HL-60/S4 (cell line): ENCODE results near the gene OR2H2.

Experiments
- in situ Hi-C: fragments of 300-500 bp; cut with MboI; formaldehyde crosslinking; loops from 2 replicates; pipeline ENCODE4 v1.14.3; 2022; ENCODE audit warnings: low sequenced_read_pairs

Gene OR2H2

GRCh38 chr6:29590218-29590808, 5.4 kb downstream of the OR2H2 start:
- in situ Hi-C loops: loop anchor here (25.0 kb wide), 2 partner anchors 553 to 903 kb away; partner anchors contain the start of gene OR2W1

- in situ Hi-C loops: loop anchor here (25.0 kb wide), 2 partner anchors 554 to 904 kb away; partner anchors contain the start of gene OR2W1
Observed at GRCh38 chr6:29591677-29592076, 6.8 kb downstream of the OR2H2 start.

- in situ Hi-C loops: loop anchor here (25.0 kb wide), 2 partner anchors 556 to 906 kb away; partner anchors contain the start of gene OR2W1
Observed at GRCh38 chr6:29593199-29593855, 8.4 kb downstream of the OR2H2 start.

- in situ Hi-C loops: loop anchor here (25.0 kb wide), 2 partner anchors 559 to 909 kb away; partner anchors contain the start of gene OR2W1
Observed at GRCh38 chr6:29596381-29596900, 11.5 kb downstream of the OR2H2 start.

DNA sequence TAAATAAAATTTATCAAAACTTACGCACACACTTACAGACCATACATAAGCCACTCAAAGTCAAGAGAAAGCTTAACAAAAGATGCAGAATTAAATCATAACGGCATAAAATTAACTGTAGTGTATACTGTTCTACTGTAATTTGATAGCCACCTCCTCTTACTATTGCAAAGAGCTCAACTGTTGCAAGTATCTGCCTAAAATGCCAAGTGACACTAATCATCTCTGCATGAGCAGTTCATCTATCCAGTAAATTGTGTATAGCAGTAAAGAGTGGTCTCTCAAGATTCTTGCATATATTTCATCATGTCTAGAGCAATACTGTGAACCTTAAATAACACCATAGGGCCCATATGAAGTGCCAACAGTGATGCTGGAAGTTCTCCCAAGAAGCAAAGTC, 12.3 kb downstream of the OR2H2 start:
- in situ Hi-C loops: loop anchor here (25.0 kb wide), 2 partner anchors 560 to 910 kb away; partner anchors contain the start of gene OR2W1

DNA sequence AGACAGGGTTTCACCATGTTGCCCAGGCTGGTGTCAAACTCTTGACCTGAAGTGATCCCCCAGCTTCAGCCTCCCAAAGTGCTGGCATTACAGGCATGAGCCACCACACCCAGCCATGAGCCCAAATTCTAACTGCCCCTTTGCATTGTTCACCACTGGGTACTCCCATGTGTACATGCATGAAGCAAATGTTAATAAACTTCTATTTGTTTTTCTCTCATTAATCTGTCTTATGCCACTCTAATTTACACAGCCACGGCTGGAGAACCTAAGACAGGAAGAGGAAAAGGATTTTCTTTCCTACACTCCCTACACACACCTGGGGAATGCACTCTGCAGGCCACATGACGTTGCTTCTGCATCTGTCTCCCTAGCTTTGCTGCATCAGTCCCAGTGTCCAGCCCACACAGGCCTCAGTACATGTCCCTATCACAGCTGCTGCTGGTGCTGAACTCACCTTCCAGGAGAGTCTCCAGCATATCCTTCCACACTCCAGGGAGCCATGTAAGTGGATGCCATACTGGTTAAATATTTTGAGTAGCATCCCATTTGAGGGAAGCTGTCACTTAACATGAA, 13.3 kb downstream of the OR2H2 start:
- in situ Hi-C loops: loop anchor here (25.0 kb wide), 2 partner anchors 561 to 911 kb away; partner anchors contain the start of gene OR2W1

- in situ Hi-C loops: no loop called here
Observed at GRCh38 chr6:29602564-29603361, 17.8 kb downstream of the OR2H2 start.

DNA sequence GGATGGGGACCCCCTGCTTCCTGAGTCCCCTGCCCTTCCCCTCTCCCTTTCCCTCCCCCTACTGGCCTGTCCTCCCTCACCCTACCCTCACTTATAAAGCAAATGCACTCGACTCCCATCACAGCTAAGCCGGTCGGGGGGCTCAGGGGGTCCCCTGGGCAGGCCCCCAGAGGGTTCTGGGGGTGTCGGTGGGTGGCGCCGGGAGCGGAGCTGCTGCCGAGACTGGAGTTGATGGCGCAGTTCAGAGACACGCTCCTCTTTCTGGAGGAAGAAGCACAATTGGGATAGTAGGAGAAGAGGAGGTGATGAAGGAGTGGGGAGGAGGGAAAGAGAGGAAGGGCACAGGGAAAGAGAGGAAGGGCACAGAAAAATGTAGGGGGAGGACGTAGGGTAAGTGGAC, 18.5 kb downstream of the OR2H2 start:
- in situ Hi-C loops: no loop called here

DNA sequence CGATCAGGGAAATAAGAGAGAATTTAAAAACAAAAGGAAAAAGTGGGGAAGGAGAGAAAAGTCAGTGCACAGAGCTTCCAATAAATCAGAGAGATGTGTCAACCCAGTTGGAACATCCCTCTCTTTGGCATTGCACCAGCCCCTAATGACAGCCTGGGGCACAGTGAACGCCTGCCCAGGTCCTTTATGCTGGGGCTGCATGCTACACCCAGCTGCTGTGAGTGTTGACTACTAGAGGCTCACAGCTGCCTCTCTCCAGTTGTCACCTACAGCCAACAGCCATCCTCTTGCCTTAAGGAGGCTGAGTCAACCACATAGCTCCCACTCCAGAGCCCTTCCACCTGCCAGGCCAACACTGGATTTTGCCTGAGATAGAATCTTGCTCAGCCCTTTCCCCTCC, 19.0 kb downstream of the OR2H2 start:
- in situ Hi-C loops: no loop called here

DNA sequence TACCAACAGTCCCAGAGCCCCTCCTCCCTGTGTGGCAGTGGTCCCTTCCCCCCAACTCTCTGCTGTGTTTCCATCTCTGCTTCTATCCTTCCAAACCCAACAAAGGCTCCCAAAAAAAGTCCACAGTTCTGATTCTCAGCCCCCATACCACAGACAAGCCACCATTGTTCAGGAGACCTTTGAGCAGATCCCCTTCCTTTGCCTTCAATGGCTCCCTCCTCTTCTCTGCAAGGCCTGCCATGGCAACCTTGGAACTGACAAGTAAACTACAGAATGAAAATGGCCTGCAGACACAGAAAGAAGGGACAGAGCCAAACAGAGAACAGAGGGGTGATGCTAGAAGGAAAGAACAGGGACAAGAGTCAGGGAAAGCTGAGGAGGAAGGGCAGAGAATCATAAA, 23.2 kb downstream of the OR2H2 start:
- in situ Hi-C loops: no loop called here

- in situ Hi-C loops: no loop called here
Observed at GRCh38 chr6:29610540-29610939, 25.6 kb downstream of the OR2H2 start.

DNA sequence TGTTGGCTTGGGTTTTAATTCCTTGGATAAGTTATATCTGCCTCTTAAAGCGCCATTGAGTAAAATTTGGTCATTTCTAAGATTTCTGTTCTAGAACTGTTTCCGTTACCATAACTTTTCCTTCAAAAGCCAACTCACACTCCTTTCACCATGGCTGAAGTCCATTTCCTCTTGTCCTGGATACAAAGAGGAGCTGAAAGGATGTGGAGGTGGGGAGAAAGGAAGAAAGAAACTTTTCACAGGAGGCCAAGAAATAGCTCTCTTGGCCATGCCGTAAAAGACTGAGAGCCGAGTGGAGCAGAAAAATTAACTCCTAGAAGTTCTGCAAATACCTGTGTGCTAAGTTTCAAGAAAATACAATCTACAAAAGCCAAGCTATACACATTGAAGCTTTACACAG, 26.5 kb downstream of the OR2H2 start:
- in situ Hi-C loops: no loop called here

DNA sequence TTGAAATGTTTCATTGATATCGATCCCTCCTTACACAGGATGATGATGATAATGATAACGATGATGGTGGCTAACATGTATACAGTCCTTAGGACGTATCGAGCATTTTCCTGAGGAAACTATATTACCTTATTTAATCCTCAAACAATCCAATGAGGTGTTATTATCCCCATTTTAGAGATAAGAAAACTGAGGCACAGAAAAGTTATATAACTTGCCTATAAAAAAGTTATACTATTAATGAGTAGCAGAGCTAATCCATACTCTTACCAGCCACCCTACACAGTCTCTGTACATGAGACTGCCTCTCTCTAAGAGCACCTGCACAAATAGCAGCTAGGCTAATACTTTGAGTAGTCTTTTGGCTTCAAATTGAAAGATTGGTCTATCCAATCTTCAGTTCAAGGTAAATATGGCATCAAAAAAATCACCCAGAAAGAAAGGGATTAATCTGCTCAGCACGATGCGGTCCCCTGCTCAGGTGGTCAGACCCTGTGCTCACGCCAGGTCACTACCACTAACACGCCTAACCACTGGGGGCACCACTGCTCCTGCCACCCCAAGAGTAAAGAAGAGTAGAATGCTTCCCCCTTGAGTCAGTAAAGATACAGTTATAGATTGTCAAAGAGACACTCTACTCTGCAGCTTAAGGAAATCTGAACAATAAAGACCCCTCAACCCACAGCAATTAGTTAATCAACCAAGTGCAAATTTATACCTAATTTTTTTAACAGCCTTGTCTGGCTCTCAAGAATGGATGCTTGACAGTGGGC, 33.0 kb downstream of the OR2H2 start:
- in situ Hi-C loops: no loop called here

GRCh38 chr6:29619578-29620160, 34.7 kb downstream of the OR2H2 start:
- in situ Hi-C loops: no loop called here

- in situ Hi-C loops: no loop called here
Observed at GRCh38 chr6:29620630-29621029, 35.7 kb downstream of the OR2H2 start.

GRCh38 chr6:29624520-29624961, 39.6 kb downstream of the OR2H2 start:
- in situ Hi-C loops: no loop called here

- in situ Hi-C loops: no loop called here
Observed at GRCh38 chr6:29625337-29625930, 40.5 kb downstream of the OR2H2 start.

DNA sequence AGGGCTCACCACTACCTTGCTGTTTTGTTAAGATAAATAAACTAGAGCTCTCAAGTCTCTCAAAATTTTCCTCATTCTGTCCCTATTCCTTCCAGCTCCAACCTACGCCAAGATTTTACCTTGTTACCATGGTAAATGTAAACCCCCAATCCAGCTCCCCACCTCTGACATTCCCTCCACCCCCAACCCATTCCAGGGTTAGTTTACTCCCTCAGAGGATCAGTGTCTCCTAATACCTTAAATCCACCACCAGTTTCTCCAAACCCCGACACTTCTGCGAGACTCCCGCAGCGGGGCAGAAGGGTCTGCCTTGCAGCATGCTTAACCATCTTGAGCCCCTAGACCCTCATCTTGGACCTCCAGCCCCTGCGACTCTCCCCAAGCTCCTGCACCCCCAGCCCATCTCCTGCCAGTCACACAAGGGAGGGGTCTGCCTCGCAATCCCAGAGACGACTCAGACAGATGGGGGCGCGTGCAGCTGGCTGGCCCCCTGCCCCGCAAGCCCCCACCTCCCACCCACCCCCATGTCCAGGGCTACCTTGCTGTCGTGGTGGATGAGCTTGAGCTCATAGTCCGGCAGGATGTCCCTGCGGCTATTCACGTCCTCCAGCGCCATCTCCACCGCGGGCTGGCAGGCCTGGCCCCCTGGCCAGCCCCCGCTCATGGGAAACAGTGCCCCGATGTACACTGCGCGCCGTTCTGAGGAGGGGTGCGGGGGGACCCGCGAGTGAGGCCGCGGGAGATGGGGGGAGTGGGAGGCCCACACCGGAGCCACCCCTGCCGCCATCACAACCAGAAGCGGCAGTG, 42.2 kb downstream of the OR2H2 start:
- in situ Hi-C loops: no loop called here
